Immature natural killer cell (primary cell): ENCODE data around the gene GABRQ. TPM values are rescaled to one million over a fixed set of nuclear protein-coding genes. Genes with fewer than 3 reads are reported as not detected.
"Not testable (repeated sequence)": the region's sequence is repeated elsewhere in the genome, so short reads cannot be mapped to it uniquely, and the experiment has no call there.

Source experiments
- DNase-seq, 3 donors: peaks; one replicate each; pipeline ENCODE4 v3.0.0; 2022; ENCODE audit warnings: mixed read lengths in 1 of 3
- H3K27ac Mint-ChIP-seq, 6 donors: one replicate each; pipeline ENCODE4 v1.8.0; 2020; ENCODE audit warnings: mixed read lengths in 6 of 6, mild to moderate bottlenecking in 5 of 6, inconsistent platforms in 4 of 6, moderate library complexity in 3 of 6
- H3K27me3 Mint-ChIP-seq, 3 donors: one replicate each; pipeline ENCODE4 v1.8.0; 2020 to 2021; ENCODE audit warnings: low read depth in 3 of 3, mild to moderate bottlenecking in 3 of 3, mixed read lengths in 3 of 3, moderate library complexity in 3 of 3, inconsistent platforms in 1 of 3
- H3K36me3 Mint-ChIP-seq, 3 donors: one replicate each; pipeline ENCODE4 v1.8.0; 2020; ENCODE audit warnings: mixed read lengths in 3 of 3, inconsistent platforms in 2 of 3, mild to moderate bottlenecking in 2 of 3
- H3K4me1 Mint-ChIP-seq, 2 donors: one replicate each; pipeline ENCODE4 v1.8.0; 2020; ENCODE audit warnings: inconsistent platforms in 2 of 2, mild to moderate bottlenecking in 2 of 2, mixed read lengths in 2 of 2, moderate library complexity in 1 of 2
- H3K4me3 Mint-ChIP-seq, 5 donors: one replicate each; pipeline ENCODE4 v1.8.0; 2020; ENCODE audit warnings: mild to moderate bottlenecking in 5 of 5, mixed read lengths in 5 of 5, inconsistent platforms in 3 of 5, moderate library complexity in 3 of 5
- H3K9me3 Mint-ChIP-seq, 6 donors: one replicate each; pipeline ENCODE4 v1.8.0; 2020; ENCODE audit warnings: mild to moderate bottlenecking in 6 of 6, mixed read lengths in 6 of 6, inconsistent platforms in 4 of 6, moderate library complexity in 3 of 6
- polyA plus RNA-seq, 3 donors: library from polyadenylated mRNA; unstranded; fragments of 300-500 nt; fragmentation: Illumina TruSeq; gene quantifications; one replicate each; pipeline ENCODE4 v1.2.3, GENCODE V29; 2021

GABRQ gene
- polyA plus RNA-seq, 3 donors from 2014 or later, result not detected

DNA sequence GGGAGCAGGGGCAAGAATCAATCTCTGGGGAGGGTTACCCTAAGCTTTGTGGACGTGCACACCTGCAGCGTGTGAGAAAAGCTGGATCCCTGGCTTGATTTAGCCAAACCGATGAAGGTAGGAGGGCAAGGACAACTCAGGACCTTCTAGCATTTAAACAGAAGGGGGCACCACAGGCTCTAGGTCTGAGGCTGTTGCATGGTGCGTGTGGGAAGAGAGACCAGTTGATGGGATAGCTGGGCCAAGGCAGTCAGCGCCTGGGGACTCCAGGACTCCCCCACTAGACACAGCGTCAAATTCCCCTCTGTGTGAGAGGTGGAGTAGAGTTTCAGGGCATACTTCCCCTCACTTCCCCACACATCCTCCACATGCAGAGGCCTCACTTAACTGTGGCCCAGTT lies 4.3 kb downstream of the GABRQ start:
- no peak overlapping the region for H3K27ac Mint-ChIP-seq
- no peak for DNase-seq
- no peak overlapping the region for H3K4me3 Mint-ChIP-seq
- no peaks in the 10 kb centered on the region for H3K4me1 Mint-ChIP-seq
- no peaks in the 10 kb centered on the region for H3K9me3 Mint-ChIP-seq
- H3K27me3 Mint-ChIP-seq, result peaks cover under 1 to 9% (median 1%) of the 10 kb centered on the region in 3 donors
- H3K36me3 Mint-ChIP-seq, result no peaks in the 10 kb centered on the region

DNA sequence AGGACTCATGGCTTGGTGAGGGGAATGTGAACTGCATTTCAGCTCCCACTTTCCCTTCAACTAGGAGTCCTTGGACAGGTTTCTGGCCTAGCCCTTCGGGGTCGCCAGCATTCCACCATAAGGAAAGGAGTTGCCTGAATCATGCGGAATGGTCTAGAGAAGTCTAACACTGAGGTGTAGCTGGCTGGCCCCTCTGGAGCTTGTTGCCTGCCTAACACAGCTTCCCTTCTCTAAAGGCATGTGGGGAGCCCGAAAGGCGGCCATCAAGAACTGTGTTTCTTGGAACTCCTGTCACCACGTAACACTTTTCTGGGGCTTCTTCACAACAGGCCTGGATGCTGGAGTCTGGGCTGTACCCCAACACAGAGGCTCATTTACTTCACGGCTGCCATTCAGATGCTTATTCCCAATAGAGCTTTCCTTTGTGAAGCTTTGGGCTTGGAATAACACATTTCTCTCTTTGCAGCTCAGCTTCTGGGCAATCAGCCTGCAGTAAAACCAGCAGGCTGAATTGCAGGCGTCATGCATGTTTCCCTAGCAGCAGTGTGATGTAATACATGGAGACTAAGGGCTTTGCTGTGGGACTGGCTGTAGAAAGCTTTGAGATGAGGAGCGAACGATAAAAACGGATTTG lies 5.4 kb downstream of the GABRQ start:
- Mint-ChIP-seq H3K4me1 (no peaks in the 10 kb centered on the region), H3K4me3 (no peak overlapping the region), H3K27ac (no peak overlapping the region), H3K9me3 (no peaks in the 10 kb centered on the region), H3K27me3 (peaks cover 0 to 12% (median 1%) of the 10 kb centered on the region in 3 donors), H3K36me3 (no peaks in the 10 kb centered on the region)
- no peak for DNase-seq

DNA sequence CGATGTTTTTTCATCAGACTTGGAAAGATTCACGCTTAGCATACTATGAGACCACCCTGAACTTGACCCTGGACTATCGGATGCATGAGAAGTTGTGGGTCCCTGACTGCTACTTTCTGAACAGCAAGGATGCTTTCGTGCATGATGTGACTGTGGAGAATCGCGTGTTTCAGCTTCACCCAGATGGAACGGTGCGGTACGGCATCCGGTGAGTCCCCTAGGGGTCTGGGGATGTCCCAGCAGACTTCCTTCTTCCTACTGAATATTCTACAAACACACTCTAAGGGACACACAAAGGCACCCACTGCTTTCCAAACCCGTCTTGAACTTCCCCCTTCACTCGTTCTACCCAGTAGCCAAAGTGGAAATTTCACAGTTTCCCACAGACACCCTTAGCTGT lies 9.3 kb downstream of the GABRQ start:
- H3K9me3 Mint-ChIP-seq, result no peaks in the 10 kb centered on the region
- no peak for DNase-seq
- H3K4me3 Mint-ChIP-seq, result no peak overlapping the region
- H3K4me1 Mint-ChIP-seq, result no peaks in the 10 kb centered on the region
- no peak overlapping the region for H3K27ac Mint-ChIP-seq
- peaks cover 0 to 5% (median 0%) of the 10 kb centered on the region in 3 donors for H3K27me3 Mint-ChIP-seq
- H3K36me3 Mint-ChIP-seq, result no peaks in the 10 kb centered on the region

DNA sequence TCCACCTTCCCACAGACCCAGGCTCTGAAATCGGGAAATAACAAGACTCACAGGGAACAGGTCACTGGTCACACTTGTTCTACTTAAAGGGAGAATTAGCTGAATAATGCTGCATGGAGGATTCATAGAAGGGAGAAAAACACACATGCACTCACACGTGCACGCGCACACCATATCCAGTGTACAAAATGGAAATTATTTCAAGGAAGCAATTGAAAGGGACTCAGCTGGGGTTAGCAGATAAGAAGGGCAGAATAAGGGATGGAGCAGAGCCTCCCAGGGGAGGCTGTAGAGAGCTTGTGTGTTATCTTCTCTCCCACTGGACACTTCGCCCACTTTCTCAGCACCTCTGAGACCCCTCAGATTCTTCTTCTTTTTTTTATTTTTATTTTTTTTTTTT lies 10.3 kb downstream of the GABRQ start:
- no peaks in the 10 kb centered on the region for H3K4me1 Mint-ChIP-seq
- H3K27ac Mint-ChIP-seq, result no peak overlapping the region
- H3K36me3 Mint-ChIP-seq, result no peaks in the 10 kb centered on the region
- no peaks in the 10 kb centered on the region for H3K9me3 Mint-ChIP-seq
- no peak overlapping the region for H3K4me3 Mint-ChIP-seq
- H3K27me3 Mint-ChIP-seq, result peaks cover 0 to 7% (median 0%) of the 10 kb centered on the region in 3 donors
- no peak for DNase-seq

DNA sequence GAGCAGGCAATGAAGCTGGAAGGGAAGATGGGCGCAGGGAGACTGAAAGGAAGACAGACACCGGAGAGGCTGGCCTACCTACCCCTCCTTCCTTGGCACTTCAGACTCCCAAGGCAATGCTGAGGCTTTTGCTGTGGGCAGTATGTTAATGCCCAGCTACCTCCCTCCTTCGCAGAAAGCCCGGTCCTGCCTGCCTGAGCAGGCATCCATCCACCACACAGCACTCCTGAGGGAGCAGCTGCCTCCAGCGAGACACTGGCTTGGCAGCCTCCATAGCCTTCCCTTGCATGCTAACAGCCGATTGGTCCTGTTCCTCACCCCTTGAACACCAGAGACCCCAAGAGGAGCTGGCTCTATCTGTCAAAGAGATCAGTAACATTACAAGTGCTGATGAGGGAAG lies 14.4 kb downstream of the GABRQ start:
- Mint-ChIP-seq H3K4me3 (no peak overlapping the region), H3K36me3 (no peaks in the 10 kb centered on the region), H3K27ac (no peak overlapping the region), H3K9me3 (no peaks in the 10 kb centered on the region), H3K27me3 (peaks cover 0 to 11% (median 3%) of the 10 kb centered on the region in 3 donors), H3K4me1 (no peaks in the 10 kb centered on the region)
- no peak for DNase-seq

DNA sequence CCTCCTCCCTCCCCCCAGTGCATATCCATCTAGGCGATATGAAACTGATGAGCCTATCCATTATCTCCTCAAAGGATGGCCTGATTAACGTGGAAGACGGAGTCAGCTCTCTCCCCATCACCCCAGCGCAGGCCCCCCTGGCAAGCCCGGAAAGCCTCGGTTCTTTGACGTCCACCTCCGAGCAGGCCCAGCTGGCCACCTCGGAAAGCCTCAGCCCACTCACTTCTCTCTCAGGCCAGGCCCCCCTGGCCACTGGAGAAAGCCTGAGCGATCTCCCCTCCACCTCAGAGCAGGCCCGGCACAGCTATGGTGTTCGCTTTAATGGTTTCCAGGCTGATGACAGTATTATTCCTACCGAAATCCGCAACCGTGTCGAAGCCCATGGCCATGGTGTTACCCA lies 14.8 kb downstream of the GABRQ start:
- Mint-ChIP-seq H3K27ac (no peak overlapping the region), H3K4me3 (no peak overlapping the region), H3K36me3 (no peaks in the 10 kb centered on the region), H3K4me1 (no peaks in the 10 kb centered on the region), H3K27me3 (peaks cover 0 to 10% (median 3%) of the 10 kb centered on the region in 3 donors), H3K9me3 (no peaks in the 10 kb centered on the region)
- DNase-seq, result no peak

DNA sequence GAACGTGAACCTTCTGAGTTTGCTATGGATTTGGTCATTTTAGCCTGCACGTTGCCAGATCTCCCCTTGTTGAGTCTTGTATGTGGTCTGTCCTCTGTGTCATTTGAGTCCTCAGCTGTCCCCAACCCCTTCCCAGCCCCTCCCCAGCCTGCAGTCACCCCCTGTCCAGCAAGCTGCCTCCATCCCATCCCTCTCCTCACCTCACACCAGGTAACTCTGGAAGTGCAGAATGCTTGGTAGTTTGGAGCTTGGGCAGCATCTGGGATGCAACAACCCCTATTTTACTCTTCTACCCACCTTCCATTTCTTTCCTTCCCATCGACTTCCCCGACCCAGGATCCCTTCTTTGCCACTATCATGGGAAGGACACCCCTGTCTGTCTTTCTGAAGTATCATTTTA lies 18.4 kb downstream of the GABRQ start:
- no peaks in the 10 kb centered on the region for H3K9me3 Mint-ChIP-seq
- no peaks in the 10 kb centered on the region for H3K4me1 Mint-ChIP-seq
- H3K4me3 Mint-ChIP-seq, result no peak overlapping the region
- DNase-seq, result no peak
- no peak overlapping the region for H3K27ac Mint-ChIP-seq
- H3K36me3 Mint-ChIP-seq, result no peaks in the 10 kb centered on the region
- peaks cover 0 to 8% (median 8%) of the 10 kb centered on the region in 3 donors for H3K27me3 Mint-ChIP-seq

DNA sequence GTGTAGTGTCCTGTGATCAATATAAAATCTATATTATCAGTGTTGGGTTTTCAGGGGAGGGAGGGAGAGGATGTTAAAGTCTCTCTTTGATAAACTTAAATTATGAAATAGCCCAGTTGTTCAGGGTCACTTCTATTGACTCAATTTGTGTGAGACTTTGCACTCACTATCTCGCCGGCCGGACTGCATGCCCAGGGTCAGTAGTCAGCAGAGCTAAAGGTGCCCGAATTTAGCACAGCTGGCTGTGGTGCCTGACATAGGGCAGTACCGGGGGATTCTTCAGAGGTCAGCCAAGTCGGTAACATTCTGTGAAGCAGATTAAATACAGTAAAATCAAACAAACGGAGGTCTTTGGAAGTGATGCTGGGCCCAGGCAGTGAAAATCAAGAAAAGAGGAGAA lies 19.2 kb downstream of the GABRQ start:
- Mint-ChIP-seq H3K9me3 (no peaks in the 10 kb centered on the region), H3K27ac (no peak overlapping the region), H3K36me3 (no peaks in the 10 kb centered on the region), H3K27me3 (peaks cover 0 to 8% (median 8%) of the 10 kb centered on the region in 3 donors), H3K4me3 (no peak overlapping the region), H3K4me1 (no peaks in the 10 kb centered on the region)
- DNase-seq, result no peak

DNA sequence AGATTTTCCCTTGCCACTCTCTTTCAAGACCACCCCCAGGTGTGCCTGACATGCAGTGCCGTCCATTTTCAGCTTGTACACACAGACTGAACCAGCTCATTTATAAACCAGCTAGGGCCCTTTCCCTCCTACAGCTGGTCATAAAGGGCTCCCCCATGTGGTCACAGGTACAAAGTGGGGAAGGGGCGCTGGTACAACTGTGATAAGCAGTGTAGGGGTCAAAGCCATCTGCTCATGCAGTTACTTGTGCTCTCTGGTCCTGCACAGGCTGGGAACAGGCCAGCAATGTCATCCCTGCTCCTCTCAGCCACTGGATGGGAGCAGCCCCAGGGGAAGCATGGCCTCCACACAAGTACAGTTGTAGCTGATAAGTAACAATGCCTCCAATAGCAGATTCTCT lies 20.6 kb downstream of the GABRQ start:
- Mint-ChIP-seq H3K27me3 (peaks cover 0 to 8% (median 6%) of the 10 kb centered on the region in 3 donors), H3K27ac (no peak overlapping the region)

DNA sequence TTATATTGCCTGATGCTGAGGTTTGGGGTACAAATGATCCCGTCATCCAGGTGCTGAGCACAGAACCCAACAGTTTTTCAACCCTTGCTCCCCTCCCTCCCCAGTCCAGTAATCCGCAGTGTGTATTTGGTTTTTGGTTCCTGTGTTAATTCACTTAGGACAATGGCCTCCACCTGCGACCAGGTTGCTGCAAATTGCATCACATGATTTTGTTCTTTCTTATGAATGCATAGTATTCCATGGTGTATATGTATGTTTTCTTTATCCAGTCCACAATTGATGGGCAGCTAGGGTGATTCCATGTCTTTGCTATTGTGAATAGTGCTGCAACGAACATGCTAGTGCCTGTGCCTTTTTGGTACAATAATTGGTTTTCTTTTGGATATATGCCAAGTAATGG lies 25.4 kb downstream of the GABRQ start:
- peaks cover 0 to 5% (median 5%) of the 10 kb centered on the region in 3 donors for H3K27me3 Mint-ChIP-seq
- H3K4me1 Mint-ChIP-seq, result no peaks in the 10 kb centered on the region
- DNase-seq, result no peak
- no peaks in the 10 kb centered on the region for H3K36me3 Mint-ChIP-seq
- H3K27ac Mint-ChIP-seq, result no peak overlapping the region
- H3K4me3 Mint-ChIP-seq, result no peak overlapping the region
- H3K9me3 Mint-ChIP-seq, result peaks cover 0 to 5% (median 0%) of the 10 kb centered on the region in 6 donors

More for the DNA sequence above, 20.6 kb downstream of the GABRQ start:
- Mint-ChIP-seq H3K9me3 (no peaks in the 10 kb centered on the region), H3K4me1 (no peaks in the 10 kb centered on the region), H3K36me3 (no peaks in the 10 kb centered on the region), H3K4me3 (no peak overlapping the region)
- DNase-seq, result no peak

DNA sequence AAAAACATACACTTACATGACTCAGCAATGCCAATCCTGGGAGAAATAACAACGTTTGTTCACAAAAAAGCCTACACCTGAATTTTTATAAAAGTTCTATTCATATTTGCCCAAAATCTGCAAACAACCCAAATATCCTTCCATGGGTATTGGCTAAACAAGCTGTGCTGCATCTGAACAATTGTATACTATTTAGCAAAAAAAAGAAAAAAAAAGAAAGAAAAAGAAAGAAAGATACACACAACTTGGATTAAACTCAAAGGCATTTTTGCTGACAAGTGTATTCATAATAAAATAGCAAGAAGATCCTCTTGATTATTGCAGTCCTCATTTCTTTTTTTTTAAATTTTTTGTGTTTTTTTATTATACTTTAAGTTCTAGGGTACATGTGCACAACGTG lies 36.4 kb downstream of the GABRQ start:
- Mint-ChIP-seq H3K4me3 (no peak overlapping the region), H3K27ac (no peak overlapping the region), H3K4me1 (no peaks in the 10 kb centered on the region), H3K27me3 (peaks cover 1 to 15% (median 2%) of the 10 kb centered on the region in 3 donors), H3K9me3 (peaks cover 0 to 1% (median 0%) of the 10 kb centered on the region in 6 donors), H3K36me3 (no peaks in the 10 kb centered on the region)
- no peak for DNase-seq

DNA sequence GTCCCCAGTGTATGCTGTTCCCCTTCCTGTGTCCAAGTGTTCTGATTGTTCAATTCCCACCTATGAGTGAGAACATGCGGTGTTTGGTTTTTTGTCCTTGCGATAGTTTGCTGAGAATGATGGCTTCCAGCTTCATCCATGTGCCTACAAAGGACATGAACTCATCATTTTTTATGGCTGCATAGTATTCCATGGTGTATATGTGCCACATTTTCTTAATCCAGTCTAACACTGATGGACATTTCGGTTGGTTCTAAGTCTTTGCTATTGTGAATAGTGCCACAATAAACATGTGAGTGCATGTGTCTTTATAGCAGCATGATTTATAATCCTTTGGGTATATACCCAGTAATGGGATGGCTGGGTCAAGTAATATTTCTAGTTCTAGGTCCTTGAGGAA lies 37.0 kb downstream of the GABRQ start:
- H3K4me3 Mint-ChIP-seq, H3K36me3 Mint-ChIP-seq, DNase-seq, H3K9me3 Mint-ChIP-seq, H3K27ac Mint-ChIP-seq, H3K4me1 Mint-ChIP-seq: not testable (repeated sequence)
- peaks cover 1 to 15% (median 2%) of the 10 kb centered on the region in 3 donors for H3K27me3 Mint-ChIP-seq

DNA sequence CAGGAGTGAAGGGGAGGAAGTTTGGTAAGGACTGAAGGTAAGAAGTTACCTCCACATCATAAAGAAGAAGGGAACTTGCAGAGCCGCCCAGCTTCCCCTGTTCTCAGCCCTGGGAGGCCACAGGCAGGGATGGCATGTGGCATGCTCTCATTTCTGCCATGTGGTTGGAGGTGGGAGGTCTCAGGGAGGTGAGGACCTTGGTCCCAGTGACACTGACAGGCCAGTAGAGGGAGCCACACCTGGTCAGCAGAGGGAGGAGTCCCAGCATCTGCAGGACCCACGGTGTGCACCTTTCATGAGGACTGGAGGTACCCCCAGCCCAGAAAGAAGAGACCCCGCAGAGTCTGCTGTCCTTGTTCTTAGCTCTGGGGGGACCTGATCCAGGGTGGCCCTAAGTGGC lies 43.3 kb downstream of the GABRQ start:
- not testable (repeated sequence) for H3K27me3 Mint-ChIP-seq, H3K27ac Mint-ChIP-seq, H3K36me3 Mint-ChIP-seq, H3K4me3 Mint-ChIP-seq, DNase-seq, H3K9me3 Mint-ChIP-seq, H3K4me1 Mint-ChIP-seq

DNA sequence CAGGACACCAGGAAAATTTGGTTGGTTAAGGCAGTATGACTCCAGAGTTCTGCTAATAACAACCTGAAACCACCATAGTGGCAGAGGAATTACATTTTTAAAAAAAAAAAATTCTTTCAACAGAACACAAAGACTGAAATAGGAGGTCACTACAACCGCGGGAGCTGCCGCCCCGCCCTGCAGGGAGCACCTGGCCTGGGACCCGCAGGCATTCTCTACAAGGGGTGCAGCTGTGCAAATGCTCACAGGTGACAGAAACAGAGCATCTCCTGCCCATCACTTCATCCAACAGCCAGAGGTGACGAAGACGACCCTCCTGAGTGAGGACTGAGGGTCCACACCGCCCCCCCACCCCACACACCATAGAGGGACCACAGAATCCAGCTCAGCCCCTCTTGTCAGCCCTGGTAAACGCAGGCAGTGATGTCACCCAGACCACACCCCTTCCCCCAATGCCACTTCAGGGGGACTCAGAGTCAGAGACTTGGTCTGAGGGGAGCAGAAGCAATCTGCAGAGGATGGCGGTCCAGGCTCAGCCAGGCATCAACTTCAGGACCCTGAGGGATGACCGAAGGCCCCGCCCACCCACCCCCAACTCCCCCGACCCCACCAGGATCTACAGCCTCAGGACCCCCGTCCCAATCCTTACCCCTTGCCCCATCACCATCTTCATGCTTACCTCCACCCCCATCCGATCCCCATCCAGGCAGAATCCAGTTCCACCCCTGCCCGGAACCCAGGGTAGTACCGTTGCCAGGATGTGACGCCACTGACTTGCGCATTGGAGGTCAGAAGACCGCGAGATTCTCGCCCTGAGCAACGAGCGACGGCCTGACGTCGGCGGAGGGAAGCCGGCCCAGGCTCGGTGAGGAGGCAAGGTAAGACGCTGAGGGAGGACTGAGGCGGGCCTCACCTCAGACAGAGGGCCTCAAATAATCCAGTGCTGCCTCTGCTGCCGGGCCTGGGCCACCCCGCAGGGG lies 60.5 kb downstream of the GABRQ start, which contains the start of gene MAGEA3:
Gene MAGEA3 (plus strand): TSS at position 843 of the 980 bp plus-strand sequence. CDS start 2,039 bp downstream, outside the sequence.
- not testable (repeated sequence) for H3K36me3 Mint-ChIP-seq, H3K27me3 Mint-ChIP-seq, DNase-seq, H3K4me1 Mint-ChIP-seq, H3K27ac Mint-ChIP-seq, H3K9me3 Mint-ChIP-seq, H3K4me3 Mint-ChIP-seq
